Endometrium (tissue), 2 donors: ENCODE results near the gene LCE7A.

ENCODE experiments used
- FAIRE-seq: peaks from 2 replicates; lab custom pipeline; 2012; peaks lifted over from hg19 to GRCh38; lab: Jason Lieb, UNC
- donor health status: control.
- donor health status: control.

LCE7A gene, protein sequence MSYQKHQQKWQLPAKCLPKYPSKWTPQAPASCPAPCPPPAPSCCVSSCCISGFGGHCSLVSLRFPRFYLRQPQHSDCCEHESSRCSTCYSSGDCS

DNA sequence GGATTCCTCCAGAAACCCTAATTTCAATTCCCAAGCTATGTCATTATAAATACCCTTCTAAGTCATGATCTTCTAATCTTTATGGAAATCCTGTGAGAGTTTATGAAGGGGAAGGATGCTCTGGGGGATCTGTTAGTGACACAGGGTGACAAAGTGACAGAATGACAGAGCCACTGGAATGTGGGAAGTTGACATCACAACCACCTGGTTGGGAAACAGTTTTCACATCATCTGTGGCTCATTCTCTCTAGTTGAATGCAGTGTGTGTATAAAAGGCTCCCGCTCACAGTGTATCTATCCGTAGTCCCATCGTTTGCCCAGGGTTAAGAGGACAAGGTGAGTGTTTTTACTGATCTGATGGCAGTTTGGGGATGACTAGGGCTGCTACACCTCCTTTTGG is at the start of gene LCE7A:
Gene LCE7A (plus strand): TSS at position 301 of the 400 bp plus-strand sequence. CDS start 702 bp downstream, outside the sequence.
- FAIRE-seq = no peak

DNA sequence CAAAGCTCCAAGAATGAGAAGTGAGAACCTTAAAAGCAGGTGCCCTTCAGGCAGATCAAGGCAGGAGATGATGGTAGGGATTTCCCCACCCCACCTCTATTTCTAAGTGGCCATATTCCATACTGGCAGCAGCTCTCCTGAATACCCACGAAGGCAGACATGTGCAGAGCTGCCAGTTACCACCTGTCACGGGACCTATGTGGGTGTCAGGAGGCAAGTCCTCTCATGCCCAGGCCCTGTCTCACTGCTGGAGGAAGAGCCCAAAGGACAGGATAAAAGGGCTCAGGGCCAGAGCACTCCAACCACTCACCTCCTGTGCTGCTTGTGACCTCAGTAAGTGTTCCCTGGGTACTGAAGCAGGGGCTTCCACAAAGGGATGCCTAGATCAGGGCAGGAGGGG is 48.7 kb upstream of the LCE7A start:
- no peak for FAIRE-seq

DNA sequence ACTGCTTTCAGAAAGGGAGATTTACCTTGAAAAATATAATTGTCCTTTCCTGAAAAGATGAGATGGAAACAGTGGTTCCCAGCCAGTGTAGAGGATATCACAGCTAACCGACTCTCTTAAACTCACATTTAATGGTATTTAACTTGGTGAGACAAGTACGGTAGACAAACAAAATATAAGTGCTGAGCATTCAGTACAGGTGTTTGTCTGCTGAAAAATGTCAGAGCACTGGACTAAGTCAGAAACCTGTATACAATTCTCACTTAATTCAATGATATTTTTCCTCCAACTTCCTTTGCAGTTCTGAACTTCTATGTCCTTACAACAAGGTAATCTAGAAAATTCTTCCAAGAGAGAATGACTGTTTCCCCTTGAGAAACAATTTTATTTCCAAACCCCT is 48.1 kb upstream of the LCE7A start, which contains the start of gene LCE1B:
Gene LCE1B (plus strand): TSS at position 301 of the 400 bp plus-strand sequence. CDS start 476 bp downstream, outside the sequence.
- FAIRE-seq = no peak

DNA sequence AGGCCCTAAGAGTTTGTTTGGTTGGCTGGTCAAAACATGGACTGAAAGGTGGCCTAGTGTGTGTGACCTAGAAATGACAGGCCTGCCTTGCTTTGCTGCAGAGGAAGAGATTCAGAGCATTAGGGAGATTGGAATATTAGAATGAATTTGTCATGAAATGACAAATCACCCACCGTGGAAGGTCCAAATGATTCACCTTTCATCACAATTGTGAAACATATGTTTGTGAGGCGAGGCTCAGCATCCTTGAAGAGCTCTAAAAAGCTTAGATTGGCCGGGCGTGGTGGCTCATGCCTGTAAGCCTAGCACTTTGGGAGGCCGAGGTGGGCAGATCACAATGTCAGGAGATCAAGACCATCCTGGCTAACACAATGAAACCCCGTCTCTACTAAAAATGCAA is 42.5 kb upstream of the LCE7A start:
- no peak for FAIRE-seq

DNA sequence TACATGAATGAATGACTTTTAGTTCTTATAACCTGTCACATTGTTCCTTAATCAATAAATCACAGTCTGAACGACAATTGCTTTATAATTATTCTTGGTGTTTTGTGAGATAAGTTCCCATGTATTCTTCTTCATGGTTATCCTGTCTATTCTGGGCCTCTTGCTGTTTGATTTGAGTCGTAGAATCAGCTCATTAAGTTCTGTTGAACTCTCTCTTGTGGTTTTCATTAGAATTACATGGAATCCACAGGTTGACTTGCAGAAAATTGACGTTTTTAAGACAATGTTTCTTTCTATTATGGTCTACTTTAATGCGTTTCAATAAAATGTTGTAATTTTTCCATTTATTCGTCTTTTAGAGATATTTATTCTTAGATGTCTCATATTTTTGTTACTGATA is 36.5 kb upstream of the LCE7A start:
- no peak for FAIRE-seq

DNA sequence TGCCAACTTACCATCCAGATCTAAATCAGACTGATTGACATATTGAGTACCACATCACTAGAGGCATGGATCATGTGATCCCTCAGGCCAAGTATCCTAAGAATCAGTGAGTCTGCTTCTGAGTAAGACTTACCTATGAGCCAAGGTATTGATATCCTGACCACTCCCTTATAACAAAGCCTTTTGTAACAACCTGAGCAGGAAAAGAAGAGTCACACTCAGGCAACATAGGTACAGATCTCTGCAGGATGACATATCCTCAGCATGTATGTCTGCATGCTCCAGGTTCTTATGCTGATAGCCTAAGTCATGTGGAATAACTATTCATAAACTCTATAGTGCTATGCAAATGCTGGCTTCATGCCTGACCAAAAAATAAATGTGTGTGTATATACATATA is 34.8 kb upstream of the LCE7A start:
- no peak for FAIRE-seq

DNA sequence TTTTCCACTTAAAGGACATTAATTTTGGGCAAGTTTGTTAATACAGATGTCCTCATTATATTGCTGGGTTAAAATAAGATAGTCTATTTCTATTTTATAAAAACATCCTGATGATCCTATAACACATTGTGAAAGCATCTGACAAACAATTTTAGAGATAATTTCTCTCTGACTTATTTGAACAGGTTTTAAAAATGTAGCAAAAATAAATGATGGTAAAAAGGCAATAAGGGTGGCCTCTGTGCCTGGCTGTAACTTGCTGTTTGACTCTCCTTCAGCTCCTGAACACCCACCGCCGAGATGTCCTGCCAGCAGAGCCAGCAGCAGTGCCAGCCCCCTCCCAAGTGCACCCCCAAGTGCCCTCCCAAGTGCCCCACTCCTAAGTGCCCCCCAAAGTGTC is 32.6 kb upstream of the LCE7A start, which contains the start of gene LCE1A:
Gene LCE1A (plus strand): TSS at position 301 of the 400 bp plus-strand sequence. CDS start 0 bp downstream, at position 301.
- FAIRE-seq = no peak

DNA sequence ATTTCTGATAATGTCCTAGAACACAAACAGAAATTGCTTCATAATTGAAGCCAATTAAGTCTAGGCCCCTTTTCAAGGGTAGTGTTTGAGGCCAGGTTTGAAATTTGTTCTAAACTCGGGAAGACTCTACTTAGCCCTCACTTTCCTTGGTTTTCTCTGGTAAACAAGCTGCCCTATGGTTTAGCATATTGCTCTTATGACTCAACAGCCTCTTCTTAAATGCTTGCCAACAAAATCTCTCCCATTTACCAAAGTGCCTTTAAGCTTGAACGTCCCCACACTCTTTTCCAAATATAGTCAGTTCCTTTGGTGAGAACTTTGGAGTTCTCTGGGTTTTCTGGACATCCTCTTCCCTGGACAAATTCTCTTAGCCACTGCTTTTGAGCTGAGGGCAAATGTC is 22.9 kb upstream of the LCE7A start:
- no peak for FAIRE-seq

DNA sequence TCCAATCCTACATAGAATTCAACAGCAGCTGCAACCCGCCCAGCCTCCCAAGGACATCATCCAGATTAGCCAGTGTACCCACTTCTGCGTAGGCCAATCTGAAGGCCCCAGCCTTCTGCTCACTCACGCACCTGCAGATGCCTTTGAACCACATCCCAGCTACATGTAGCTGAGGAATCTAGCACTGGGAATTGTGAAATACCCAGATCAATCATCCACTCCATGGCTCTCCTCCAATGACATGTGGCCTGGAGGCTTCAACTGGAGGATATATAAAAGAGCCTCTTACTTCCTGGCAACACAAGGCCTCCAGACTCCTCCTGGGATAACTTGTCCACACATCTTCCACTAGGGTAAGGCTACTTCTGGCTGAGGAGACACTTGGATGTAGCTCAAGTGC is 17.2 kb upstream of the LCE7A start, which contains the start of gene LCE6A:
Gene LCE6A (plus strand): TSS at position 301 of the 400 bp plus-strand sequence. CDS start 665 bp downstream, outside the sequence.
- FAIRE-seq = no peak

DNA sequence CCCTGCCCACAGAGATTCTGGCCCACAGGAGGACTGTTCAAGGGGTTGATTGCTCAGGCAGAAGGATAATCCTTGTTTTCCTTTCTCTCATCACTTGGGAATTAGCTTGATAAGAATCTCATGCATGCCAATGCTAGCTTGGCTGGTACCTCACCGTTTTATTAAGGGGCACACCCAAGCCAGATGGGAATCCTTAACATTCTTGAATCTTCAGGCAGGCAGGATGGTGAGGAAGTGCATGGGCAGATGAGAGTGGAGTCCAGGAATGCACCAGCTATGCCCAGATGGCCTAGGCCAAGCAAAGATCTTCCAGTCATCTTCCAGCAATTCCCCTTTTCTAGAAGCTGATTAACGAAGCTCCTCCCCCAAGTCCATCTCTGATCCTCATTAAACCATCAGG is 4.1 kb upstream of the LCE7A start:
- no peak for FAIRE-seq

DNA sequence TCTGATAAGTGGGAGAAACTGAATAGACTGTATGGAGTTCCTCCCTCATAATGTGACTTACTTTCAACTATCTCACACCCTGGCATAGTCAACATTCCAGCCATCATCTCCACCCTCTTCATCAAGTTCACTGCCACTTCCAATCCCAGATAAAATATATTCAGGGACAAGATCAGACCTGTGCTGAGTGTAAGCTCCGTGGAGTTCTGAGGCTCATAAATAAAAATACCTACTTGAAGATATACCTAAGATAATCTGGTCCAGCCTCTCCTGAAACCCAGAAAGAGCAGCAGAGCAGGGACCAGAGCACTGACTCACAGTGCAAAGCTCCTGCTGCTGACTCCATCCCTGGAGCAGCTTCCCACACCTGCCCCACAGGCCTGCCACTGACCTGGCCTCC is 1.7 kb upstream of the LCE7A start:
- FAIRE-seq = no peak

DNA sequence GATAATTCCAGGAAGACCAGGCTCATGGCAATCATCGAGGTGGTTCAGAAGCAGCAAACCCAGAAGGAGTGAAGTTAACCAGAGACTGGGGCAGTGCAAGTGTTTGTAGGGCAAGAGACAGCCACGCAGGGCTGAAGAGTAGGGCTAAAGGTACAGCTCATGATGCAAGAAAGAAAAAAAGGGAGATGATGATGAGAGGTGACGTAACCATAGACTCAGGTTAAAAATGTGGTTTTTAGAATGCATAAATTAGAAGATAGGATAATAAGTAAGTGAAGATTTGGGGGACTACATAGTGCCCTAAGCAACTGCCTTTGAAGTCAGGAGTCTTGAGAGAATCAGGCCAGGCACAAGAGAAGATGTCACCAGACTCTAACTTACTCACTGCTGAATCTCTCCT is 333 bp downstream of the LCE7A start:
- FAIRE-seq = no peak

DNA sequence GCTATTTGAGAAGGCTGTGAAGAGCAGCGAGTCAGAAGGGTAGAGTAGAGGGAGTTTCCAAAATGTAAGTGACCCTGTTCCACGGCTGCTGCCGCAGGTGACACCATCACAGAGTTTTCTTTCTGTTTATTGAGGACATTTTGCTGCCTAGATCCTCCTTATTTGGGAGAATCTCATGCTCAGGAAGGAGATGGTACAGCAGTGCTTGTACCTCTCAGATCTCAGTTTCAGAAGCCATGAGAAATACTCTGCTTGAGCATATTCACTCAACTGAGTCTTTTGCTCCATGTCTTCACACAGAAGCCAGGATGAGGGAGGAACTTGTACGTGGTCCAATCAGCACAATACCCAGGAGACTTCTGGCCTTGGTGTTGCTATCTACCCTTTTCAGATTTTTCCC is 1.6 kb downstream of the LCE7A start:
- no peak for FAIRE-seq

DNA sequence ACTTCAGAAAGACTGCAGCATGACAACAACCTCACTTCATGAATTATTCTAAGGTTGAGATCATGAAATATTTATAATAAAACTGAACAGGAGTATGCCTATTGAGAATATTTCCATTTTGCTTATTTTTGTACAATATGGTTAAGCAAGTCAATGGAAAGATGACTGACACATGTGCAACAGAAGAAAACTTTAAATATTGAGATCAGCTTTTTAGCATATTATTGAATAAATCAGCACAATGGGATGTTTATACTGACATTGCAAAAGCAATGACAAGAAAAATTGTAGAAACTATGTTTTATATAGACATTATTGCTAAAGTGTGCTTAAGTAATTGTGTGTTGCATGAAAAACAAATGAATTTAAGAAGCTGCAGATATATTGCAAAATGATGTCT is 4.6 kb downstream of the LCE7A start:
- no peak for FAIRE-seq

DNA sequence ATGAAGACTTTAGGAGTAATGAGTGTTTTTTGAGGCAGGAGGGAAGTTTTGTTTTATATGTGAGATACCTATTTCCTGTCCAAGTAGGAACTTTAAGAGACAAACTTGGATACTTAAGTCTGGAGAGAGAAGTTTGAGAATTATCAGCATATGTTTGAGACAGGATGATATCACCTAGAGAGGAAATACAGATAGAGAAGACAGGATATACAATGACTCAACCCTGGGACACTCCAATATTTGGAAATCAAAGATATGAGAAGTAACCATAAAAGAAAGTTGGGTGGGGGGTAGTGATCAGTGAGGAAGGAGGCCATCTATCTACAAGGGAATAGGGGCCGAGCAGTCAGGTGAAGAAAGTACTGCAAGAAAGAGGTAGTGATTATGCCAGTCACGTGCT is 6.5 kb downstream of the LCE7A start:
- no peak for FAIRE-seq

DNA sequence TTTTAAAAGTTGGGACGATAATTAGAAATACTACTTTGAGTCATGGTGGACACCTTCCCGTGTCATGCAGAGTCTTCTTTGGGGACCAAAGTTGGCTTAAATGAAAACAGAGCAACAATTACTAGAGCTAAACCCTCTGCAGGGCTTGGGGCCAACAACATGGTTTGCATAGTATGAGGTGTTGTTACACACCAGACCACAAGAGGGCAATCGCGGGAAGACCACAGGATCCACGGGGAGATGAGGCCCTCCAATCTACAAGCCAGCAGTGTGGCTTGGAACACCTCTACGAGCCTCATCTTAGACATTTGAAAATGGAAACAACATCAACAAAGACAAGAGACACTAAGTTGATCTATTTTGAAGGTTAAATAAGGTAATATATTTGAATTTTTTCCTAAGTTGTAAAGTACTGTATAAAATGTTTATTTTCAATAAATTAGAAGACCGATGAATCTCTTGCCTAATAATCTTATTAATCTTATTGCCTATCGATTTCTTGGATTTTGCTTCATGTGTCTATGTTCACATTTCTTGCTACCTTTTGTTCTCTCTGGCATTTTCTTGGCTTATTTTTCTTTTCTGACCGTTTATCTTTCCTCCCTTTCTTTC is 10.1 kb downstream of the LCE7A start:
- FAIRE-seq = no peak

DNA sequence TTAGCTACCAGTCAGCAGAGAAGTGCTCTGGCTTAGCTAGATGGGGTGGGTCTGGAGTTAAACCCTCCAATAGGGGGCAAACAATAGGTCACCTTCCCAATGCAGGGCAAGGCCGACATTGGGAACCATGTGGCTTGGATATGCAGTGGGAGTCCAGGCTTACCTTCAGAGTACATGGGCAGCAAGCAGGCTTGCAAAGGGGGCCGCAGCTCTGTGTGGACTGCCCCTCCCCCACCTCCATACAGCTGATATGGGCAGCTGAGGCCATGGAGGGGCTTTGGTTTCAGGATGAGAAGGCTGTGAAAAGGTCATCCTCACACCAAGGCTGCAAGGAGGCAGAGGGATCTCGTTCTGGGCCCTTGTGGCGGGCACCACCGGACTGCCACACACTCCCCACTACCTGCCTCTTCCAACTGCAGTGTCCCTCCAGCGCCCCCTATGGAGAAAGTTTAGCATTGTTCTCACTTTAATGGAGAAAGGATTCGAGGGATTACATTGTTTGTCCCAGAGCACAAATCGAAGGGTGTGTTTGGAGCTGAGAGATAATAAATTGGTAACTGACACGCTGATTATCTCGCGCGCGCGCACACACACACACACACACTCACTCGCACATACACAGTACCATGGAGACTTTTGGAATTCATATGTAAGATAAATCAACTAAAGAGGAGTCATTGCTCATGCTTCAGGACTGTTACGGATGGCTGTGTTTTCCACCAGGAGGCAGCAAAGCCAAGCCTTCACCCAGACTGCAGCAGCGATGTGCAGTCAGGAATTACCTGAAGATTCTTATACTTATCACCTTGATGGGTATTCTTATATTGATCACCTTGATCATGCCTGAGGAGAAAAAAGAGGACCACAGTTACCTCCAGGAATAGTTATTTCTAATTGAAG is 11.3 kb downstream of the LCE7A start:
- no peak for FAIRE-seq

DNA sequence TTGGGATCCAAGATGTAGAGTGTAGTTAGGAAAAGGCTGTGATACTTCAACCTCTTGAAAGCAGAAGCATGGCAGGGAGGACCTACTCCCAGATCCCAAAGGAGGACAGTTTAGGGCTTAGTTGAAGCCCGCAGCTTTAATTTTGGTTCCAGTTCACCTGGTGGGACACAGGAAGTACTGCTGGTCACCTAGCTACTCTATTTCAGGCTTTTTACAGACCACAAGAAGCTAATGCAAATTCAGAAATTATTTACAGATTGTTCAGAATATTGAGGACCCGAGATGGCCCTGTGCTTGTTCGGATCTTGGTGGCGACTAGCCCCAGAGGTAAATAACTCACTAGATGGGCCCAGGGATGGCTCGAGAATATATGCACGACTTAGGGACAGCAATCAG is 11.9 kb downstream of the LCE7A start:
- no peak for FAIRE-seq

DNA sequence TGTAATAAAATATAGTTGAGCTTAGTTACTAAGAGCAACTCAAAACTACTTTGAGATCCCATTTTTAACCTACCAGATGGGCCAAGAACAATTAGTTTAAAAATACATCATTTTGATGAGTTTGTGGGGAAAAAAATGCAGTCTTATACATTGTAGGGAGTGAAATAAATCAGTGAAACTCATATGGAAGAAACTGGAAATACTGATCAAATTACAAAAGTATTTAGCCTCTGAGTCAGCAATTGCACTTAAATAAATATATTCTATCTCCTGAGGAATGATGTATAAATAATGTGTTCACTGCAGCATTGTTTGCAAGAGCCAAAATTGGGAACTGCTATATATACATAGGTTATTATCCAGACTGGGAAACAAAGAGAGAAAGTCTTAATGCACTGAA is 13.7 kb downstream of the LCE7A start:
- no peak for FAIRE-seq

DNA sequence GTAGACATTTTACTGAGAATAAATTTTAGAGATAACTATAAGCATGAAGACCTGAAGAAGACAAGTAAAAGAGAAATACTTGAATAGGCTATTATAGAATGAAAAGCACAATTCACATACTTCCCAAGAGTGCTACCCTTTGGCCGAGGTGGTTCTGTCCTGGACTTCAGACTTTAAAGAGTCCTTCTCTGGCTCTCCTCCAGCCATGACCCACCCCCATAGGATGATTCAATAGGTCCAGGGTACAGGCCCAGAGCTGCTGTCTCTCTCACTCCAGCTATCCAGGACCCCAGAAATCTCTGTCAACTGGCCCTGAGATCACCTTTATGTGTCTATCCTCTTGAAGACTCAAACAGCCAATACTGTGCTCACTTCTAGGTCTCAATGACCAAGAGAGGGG is 17.0 kb downstream of the LCE7A start:
- FAIRE-seq = no peak

DNA sequence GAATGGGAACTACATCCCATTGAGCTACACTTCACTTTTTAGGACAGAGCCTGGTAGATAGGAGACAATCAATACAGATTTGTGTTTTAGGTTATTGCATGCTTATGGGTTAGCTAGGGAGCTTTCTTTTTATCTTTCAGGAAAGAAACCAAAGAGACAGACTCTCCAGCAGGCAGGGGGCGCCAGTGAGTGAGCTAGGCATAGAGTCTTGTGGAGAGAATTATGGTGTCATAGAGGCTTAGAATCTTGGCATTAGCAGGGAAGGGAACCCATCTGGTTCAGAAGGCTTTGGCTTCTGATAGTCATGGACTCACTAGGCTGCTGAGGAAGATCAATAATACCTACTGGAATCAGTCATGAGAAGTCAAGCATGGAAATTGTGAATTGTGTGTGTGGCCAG is 18.2 kb downstream of the LCE7A start, which contains the start of gene SMCP:
Gene SMCP (plus strand): TSS at position 281 of the 400 bp plus-strand sequence. CDS start 6,101 bp downstream, outside the sequence.
- FAIRE-seq = no peak

DNA sequence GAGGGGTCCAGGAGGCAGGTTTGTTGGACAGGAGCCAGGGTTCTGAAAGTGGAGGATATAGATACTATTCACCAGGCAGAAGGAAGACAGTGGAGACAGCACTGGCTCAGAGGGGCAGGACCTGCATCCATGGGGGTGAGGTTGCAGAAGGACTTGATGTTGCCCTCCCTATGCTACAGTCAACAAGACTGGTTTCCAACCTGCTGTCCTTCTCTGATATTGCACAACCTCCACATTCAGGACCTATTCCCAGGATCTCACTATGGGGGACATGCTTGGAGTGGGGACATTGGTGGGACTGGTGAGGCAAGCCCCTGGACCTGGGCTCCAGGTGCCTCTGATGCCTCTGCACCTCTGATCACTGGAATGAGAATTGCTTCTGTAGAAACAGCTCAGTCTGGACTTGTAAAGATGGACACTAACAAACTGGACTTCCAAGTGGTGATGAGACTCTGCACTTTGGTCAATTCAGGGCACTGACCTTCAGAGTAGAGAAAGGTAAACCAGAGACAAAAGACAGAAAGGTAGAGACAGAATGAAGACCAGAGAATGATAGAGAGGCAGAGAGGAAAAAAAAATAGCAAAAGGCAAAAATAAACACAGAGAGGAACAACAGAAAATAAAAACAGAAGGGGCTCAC is 19.9 kb downstream of the LCE7A start:
- FAIRE-seq = no peak
